MCF 10A (cell line): ENCODE data around the gene OR1E2. TPM values are rescaled to one million over a fixed set of nuclear protein-coding genes. Genes with fewer than 3 reads are reported as not detected.
"Not testable (repeated sequence)": the region's sequence is repeated elsewhere in the genome, so short reads cannot be mapped to it uniquely, and the experiment has no call there.

Experiments
- BruUV-seq: library from RNA; stranded (reverse); fragments of 400-500 nt; replicated peaks from 2 replicates; lab custom pipeline; 2021; lab: Mats Ljungman, UMichigan
- CTCF ChIA-PET: fragments of 300-600 bp; sonication (Branson Sonifier 250); formaldehyde crosslinking; extraction: SDS; loops from one replicate; lab custom pipeline; 2021; ENCODE audit warnings: antibody characterized with exemption, inconsistent platforms; lab: Yijun Ruan, JAX
- POLR2A ChIA-PET: fragments of 300-600, 350-650 bp; sonication (Branson Sonifier 250); formaldehyde crosslinking; extraction: SDS; loops from one replicate; lab custom pipeline; 2020; ENCODE audit warnings: antibody characterized with exemption, inconsistent platforms; lab: Yijun Ruan, JAX
- DNase-seq: peaks from one replicate; pipeline ENCODE4 v3.0.0-alpha.2; 2018; ENCODE audit not compliant: unreplicated experiment
- H3K27ac Mint-ChIP-seq: one replicate; pipeline ENCODE4 v1.8.0; 2022; ENCODE audit warnings: mild to moderate bottlenecking, low read depth, mixed read lengths; ENCODE audit not compliant: unreplicated experiment
- H3K27me3 Mint-ChIP-seq: one replicate; pipeline ENCODE4 v1.8.0; 2022; ENCODE audit warnings: mixed read lengths; ENCODE audit not compliant: insufficient read depth, unreplicated experiment
- H3K36me3 Mint-ChIP-seq: one replicate; pipeline ENCODE4 v1.8.0; 2022; ENCODE audit warnings: mild to moderate bottlenecking, moderate library complexity, mixed read lengths; ENCODE audit not compliant: insufficient read depth, unreplicated experiment
- H3K4me1 Mint-ChIP-seq: one replicate; pipeline ENCODE4 v1.8.0; 2022; ENCODE audit warnings: mixed read lengths; ENCODE audit not compliant: insufficient read depth, unreplicated experiment
- H3K4me3 Mint-ChIP-seq: one replicate; pipeline ENCODE4 v1.8.0; 2022; ENCODE audit warnings: mild to moderate bottlenecking, moderate library complexity, mixed read lengths; ENCODE audit not compliant: unreplicated experiment
- H3K9me3 Mint-ChIP-seq: one replicate; pipeline ENCODE4 v1.8.0; 2022; ENCODE audit warnings: mixed read lengths; ENCODE audit not compliant: unreplicated experiment
- intact Hi-C: fragments of 100-400 bp; cut with micrococcal nuclease; formaldehyde crosslinking; loops from 2 replicates; pipeline ENCODE4 v1.14.1; 2022
- total RNA-seq: library from RNA; stranded (reverse); gene quantifications from 2 replicates; pipeline ENCODE4 v1.2.3, GENCODE V29; 2022
- TF ChIP-seq, protein P1 (sequence below): fragments of 200-600 bp; IDR thresholded peaks from one replicate; pipeline ENCODE4 v1.8.0; 2022; ENCODE audit warnings: antibody characterized with exemption, mild to moderate bottlenecking; ENCODE audit not compliant: unreplicated experiment

Gene OR1E2
- total RNA-seq, 1 experiment from 2014 or later: not detected

- H3K9me3 Mint-ChIP-seq: no peaks in the 10 kb centered on the region
- no TSS peak for BruUV-seq
- intact Hi-C loops: no loop called here
- no peaks in the 10 kb centered on the region for H3K27me3 Mint-ChIP-seq
- no peak overlapping the region for H3K27ac Mint-ChIP-seq
- DNase-seq: no peak
- no peaks in the 10 kb centered on the region for H3K36me3 Mint-ChIP-seq
- no peak overlapping the region for H3K4me3 Mint-ChIP-seq
- POLR2A ChIA-PET: no interaction called here
- TF ChIP-seq, protein P1, sequence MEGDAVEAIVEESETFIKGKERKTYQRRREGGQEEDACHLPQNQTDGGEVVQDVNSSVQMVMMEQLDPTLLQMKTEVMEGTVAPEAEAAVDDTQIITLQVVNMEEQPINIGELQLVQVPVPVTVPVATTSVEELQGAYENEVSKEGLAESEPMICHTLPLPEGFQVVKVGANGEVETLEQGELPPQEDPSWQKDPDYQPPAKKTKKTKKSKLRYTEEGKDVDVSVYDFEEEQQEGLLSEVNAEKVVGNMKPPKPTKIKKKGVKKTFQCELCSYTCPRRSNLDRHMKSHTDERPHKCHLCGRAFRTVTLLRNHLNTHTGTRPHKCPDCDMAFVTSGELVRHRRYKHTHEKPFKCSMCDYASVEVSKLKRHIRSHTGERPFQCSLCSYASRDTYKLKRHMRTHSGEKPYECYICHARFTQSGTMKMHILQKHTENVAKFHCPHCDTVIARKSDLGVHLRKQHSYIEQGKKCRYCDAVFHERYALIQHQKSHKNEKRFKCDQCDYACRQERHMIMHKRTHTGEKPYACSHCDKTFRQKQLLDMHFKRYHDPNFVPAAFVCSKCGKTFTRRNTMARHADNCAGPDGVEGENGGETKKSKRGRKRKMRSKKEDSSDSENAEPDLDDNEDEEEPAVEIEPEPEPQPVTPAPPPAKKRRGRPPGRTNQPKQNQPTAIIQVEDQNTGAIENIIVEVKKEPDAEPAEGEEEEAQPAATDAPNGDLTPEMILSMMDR: no peak
- H3K4me1 Mint-ChIP-seq: no peaks in the 10 kb centered on the region
- CTCF ChIA-PET: no interaction called here
These were observed 35.9 kb upstream of the OR1E2 start for GRCh38 chr17:3469529-3469928.

DNA sequence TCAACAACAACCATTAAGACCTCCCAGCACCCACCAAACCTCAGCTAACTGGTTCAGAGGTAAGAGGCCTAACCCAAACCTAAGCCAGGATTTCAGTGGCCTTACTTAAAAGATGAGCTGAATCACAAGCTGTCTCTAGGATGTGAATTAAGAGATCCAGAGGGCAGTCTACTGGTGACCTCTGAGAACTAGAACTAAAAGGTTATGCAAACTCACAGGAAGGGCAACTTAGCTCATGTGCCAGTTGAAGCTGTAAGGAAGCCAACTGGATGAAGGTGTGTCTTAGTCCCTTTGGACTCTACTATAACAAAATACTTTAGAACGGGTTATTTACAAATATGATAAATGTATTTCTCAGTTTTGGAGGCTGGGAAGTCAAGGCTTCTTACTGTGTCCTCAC is 32.7 kb upstream of the OR1E2 start:
- H3K9me3 Mint-ChIP-seq, CTCF ChIA-PET, H3K4me3 Mint-ChIP-seq, H3K27me3 Mint-ChIP-seq, intact Hi-C loops, DNase-seq, H3K4me1 Mint-ChIP-seq, H3K27ac Mint-ChIP-seq, BruUV-seq, POLR2A ChIA-PET, H3K36me3 Mint-ChIP-seq: not testable (repeated sequence)

GRCh38 chr17:3448059-3448665 is 14.5 kb upstream of the OR1E2 start:
- POLR2A ChIA-PET: no interaction called here
- CTCF ChIA-PET: no interaction called here
- Mint-ChIP-seq H3K4me1 (no peaks in the 10 kb centered on the region), H3K27me3 (peaks cover 14% of the 10 kb centered on the region), H3K27ac (no peak overlapping the region), H3K36me3 (no peaks in the 10 kb centered on the region), H3K4me3 (no peak overlapping the region), H3K9me3 (no peaks in the 10 kb centered on the region)
- intact Hi-C loops: no loop called here
- no peak for DNase-seq
- no TSS peak for BruUV-seq
- TF ChIP-seq, protein P1: no peak

DNA sequence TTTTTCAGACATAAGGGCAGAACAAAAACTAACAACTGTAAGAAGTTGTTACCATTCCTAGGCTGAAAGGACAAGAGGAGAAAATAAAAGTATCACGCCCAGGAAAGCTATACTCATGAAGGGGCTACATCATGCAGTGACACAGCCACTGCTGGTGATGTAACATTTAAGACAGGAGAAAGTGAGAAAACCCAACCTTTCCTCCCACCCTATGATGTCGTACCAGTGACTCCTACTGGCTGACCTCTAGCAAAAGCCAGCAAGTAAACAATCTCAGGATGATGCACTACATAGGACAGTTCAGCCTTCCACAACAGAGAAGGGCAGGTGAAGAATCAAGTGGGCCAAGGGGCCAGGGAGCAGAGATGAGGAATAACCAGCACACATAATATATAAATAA is 14.0 kb upstream of the OR1E2 start:
- Mint-ChIP-seq H3K27ac (no peak overlapping the region), H3K9me3 (no peaks in the 10 kb centered on the region), H3K4me3 (no peak overlapping the region), H3K36me3 (no peaks in the 10 kb centered on the region), H3K4me1 (no peaks in the 10 kb centered on the region), H3K27me3 (peaks cover 19% of the 10 kb centered on the region)
- TF ChIP-seq, protein P1: no peak
- no TSS peak for BruUV-seq
- ChIA-PET POLR2A (no interaction called here), CTCF (no interaction called here)
- DNase-seq: peak; percentile 25
- intact Hi-C loops: no loop called here

DNA sequence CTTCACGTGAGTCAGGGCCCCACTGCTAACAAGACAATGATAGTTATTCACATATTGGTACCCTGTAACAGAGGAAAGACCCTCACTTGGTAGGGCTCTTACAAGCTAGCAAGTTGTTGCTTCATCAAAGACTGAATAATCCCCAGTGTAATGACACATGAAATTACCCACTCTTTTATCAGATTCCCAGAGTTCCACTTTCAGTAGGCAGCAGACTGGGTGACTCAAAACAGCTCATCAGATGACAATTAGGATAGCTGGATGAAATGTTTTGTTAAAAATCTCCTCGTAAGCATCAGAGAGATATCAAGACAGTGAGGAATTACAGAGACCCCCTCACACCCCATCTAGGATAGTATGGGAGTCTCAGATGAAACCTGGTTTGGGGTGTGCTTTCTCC is 6.8 kb upstream of the OR1E2 start:
- Mint-ChIP-seq H3K27ac (no peak overlapping the region), H3K27me3 (peaks cover 13% of the 10 kb centered on the region), H3K4me3 (no peak overlapping the region), H3K9me3 (no peaks in the 10 kb centered on the region), H3K4me1 (no peaks in the 10 kb centered on the region), H3K36me3 (no peaks in the 10 kb centered on the region)
- intact Hi-C loops: no loop called here
- TF ChIP-seq, protein P1: no peak
- no TSS peak for BruUV-seq
- no peak for DNase-seq
- POLR2A ChIA-PET: no interaction called here
- CTCF ChIA-PET: no interaction called here
